ENCODE data around the gene CIT.
"Not testable (repeated sequence)": the region's sequence is repeated elsewhere in the genome, so short reads cannot be mapped to it uniquely, and the experiment has no call there.

The CIT gene

DNA sequence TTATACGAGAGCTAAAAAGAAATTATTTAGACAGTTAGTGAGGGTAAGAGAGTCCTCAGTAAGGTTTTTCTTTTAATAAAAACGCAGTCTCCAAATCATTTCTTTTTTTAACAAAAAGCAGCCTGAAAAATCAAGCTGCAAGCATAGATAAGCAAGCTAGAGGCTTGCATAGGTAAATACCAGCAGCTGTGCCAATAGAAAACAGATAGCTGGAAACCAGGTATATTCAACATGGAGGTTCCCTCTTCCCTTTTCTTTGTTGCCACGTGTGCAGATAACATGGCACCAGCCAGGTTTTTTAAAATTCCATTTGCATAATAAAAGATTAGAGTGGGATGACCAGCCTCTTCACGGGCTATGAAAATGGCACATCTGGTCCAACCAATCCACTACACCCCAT is 215.2 kb downstream of the CIT start:
- H3K79me2 ChIP-seq (ENCODE audit: insufficient read depth, low read length) = no peaks in the 10 kb centered on the region

DNA sequence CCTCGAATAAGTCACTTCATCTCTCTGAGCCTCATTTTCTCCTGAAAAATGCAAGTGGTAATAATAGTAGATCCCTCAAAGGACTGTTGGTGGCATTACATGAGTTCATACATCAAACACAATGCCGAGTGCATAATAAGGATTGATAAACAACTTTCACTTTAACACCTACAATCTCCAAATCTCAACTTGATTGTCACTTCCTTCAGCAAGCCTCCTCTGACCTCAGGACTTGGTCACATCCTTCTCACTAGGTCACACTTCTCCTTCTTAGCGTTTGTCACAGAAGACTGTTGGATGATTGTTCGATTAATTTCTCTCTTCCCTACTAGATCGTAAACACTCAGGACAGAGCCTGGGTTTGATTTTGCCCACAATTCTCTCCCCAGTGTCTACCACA is 217.0 kb downstream of the CIT start:
- no peaks in the 10 kb centered on the region for H3K9me3 ChIP-seq (ENCODE audit: low read length)
- no peaks in the 10 kb centered on the region for H3K4me1 ChIP-seq (ENCODE audit: insufficient read depth, low read length, severe bottlenecking)
- H3K27me3 ChIP-seq (ENCODE audit: insufficient read depth, low read length) = no peaks in the 10 kb centered on the region
- H3F3A ChIP-seq (ENCODE audit: insufficient read depth, low read length) = no peaks in the 10 kb centered on the region
- no peaks in the 10 kb centered on the region for H3K36me3 ChIP-seq (ENCODE audit: insufficient read depth, low read length)
- no peak overlapping the region for H3K27ac ChIP-seq (ENCODE audit: low read depth, low read length, poor library complexity, severe bottlenecking)
- H2AFZ ChIP-seq (ENCODE audit: low read length) = no peak overlapping the region
- H3K9me2 ChIP-seq (ENCODE audit: low read depth, low read length) = no peaks in the 10 kb centered on the region
- TF ChIP-seq, protein P1, sequence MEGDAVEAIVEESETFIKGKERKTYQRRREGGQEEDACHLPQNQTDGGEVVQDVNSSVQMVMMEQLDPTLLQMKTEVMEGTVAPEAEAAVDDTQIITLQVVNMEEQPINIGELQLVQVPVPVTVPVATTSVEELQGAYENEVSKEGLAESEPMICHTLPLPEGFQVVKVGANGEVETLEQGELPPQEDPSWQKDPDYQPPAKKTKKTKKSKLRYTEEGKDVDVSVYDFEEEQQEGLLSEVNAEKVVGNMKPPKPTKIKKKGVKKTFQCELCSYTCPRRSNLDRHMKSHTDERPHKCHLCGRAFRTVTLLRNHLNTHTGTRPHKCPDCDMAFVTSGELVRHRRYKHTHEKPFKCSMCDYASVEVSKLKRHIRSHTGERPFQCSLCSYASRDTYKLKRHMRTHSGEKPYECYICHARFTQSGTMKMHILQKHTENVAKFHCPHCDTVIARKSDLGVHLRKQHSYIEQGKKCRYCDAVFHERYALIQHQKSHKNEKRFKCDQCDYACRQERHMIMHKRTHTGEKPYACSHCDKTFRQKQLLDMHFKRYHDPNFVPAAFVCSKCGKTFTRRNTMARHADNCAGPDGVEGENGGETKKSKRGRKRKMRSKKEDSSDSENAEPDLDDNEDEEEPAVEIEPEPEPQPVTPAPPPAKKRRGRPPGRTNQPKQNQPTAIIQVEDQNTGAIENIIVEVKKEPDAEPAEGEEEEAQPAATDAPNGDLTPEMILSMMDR (IDR thresholded peaks at IDR 0.05; ENCODE audit: low read length) = no peak
- TF ChIP-seq EZH2 (IDR thresholded peaks at IDR 0.05; ENCODE audit: borderline replicate concordance, low read length) = no peak
- H3K4me3 ChIP-seq (ENCODE audit: low read depth, low read length, poor library complexity, severe bottlenecking) = no peak overlapping the region
- no peak overlapping the region for H3K4me2 ChIP-seq (ENCODE audit: low read length)
- H3K79me2 ChIP-seq (ENCODE audit: insufficient read depth, low read length) = no peaks in the 10 kb centered on the region
- H4K20me1 ChIP-seq (ENCODE audit: insufficient read depth, low read length) = no peaks in the 10 kb centered on the region
- no peak overlapping the region for H3K9ac ChIP-seq (ENCODE audit: low read length)

More for the DNA sequence above, 215.2 kb downstream of the CIT start:
- no peaks in the 10 kb centered on the region for H4K20me1 ChIP-seq (ENCODE audit: insufficient read depth, low read length)
- TF ChIP-seq, protein P1 (IDR thresholded peaks at IDR 0.05; ENCODE audit: low read length) = no peak
- no peak for TF ChIP-seq EZH2 (IDR thresholded peaks at IDR 0.05; ENCODE audit: borderline replicate concordance, low read length)
- no peak overlapping the region for H3K4me3 ChIP-seq (ENCODE audit: low read depth, low read length, poor library complexity, severe bottlenecking)
- no peak overlapping the region for H3K9ac ChIP-seq (ENCODE audit: low read length)
- no peaks in the 10 kb centered on the region for H3K27me3 ChIP-seq (ENCODE audit: insufficient read depth, low read length)
- no peak overlapping the region for H3K27ac ChIP-seq (ENCODE audit: low read depth, low read length, poor library complexity, severe bottlenecking)
- H3K9me2 ChIP-seq (ENCODE audit: low read depth, low read length) = no peaks in the 10 kb centered on the region
- H3K9me3 ChIP-seq (ENCODE audit: low read length) = no peaks in the 10 kb centered on the region
- H3F3A ChIP-seq (ENCODE audit: insufficient read depth, low read length) = no peaks in the 10 kb centered on the region
- peaks cover 10% of the 10 kb centered on the region for H3K4me1 ChIP-seq (ENCODE audit: insufficient read depth, low read length, severe bottlenecking)
- no peak overlapping the region for H3K4me2 ChIP-seq (ENCODE audit: low read length)
- H2AFZ ChIP-seq (ENCODE audit: low read length) = no peak overlapping the region
- no peaks in the 10 kb centered on the region for H3K36me3 ChIP-seq (ENCODE audit: insufficient read depth, low read length)

DNA sequence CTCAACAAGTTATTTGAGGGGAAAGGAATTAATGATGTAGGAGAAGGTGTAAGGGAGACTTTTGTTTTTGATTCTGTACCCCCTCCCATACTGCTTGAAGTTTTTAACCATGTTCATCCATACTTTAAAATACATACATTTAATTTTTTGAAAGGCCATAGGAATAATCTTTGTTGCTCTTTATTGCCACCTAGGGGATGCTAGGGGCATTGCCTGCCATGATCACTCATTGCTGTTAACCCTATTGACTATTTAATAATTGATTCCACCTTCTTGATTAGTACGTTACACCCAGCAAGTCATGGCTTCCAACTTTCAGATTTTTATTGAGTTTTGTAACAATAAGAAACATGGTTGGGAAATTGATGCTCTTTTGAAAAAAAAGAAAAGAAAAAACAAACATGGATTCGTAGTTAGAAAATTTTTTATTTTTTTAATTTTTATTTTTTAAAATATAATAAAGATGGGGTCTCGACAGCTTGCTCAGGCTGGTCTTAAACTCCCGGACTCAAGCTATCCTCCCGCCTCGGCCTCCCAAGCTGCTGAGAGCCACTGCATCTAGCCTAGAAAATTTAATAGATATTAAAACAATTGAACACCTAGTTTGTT is 217.7 kb downstream of the CIT start:
- TF ChIP-seq, protein P1 (IDR thresholded peaks at IDR 0.05; ENCODE audit: low read length) = peak; percentile 77
- TF ChIP-seq EZH2 (IDR thresholded peaks at IDR 0.05; ENCODE audit: borderline replicate concordance, low read length) = no peak
- Histone ChIP-seq H3K9me2 (ENCODE audit: low read depth, low read length) (no peaks in the 10 kb centered on the region), H4K20me1 (ENCODE audit: insufficient read depth, low read length) (no peaks in the 10 kb centered on the region), H3K79me2 (ENCODE audit: insufficient read depth, low read length) (no peaks in the 10 kb centered on the region), H3K27me3 (ENCODE audit: insufficient read depth, low read length) (no peaks in the 10 kb centered on the region), H3K9me3 (ENCODE audit: low read length) (no peaks in the 10 kb centered on the region), H3K9ac (ENCODE audit: low read length) (no peak overlapping the region), H3K4me3 (ENCODE audit: low read depth, low read length, poor library complexity, severe bottlenecking) (no peak overlapping the region), H3K4me2 (ENCODE audit: low read length) (no peak overlapping the region), H3F3A (ENCODE audit: insufficient read depth, low read length) (no peaks in the 10 kb centered on the region), H2AFZ (ENCODE audit: low read length) (no peak overlapping the region), H3K27ac (ENCODE audit: low read depth, low read length, poor library complexity, severe bottlenecking) (no peak overlapping the region), H3K36me3 (ENCODE audit: insufficient read depth, low read length) (no peaks in the 10 kb centered on the region), H3K4me1 (ENCODE audit: insufficient read depth, low read length, severe bottlenecking) (no peaks in the 10 kb centered on the region)

DNA sequence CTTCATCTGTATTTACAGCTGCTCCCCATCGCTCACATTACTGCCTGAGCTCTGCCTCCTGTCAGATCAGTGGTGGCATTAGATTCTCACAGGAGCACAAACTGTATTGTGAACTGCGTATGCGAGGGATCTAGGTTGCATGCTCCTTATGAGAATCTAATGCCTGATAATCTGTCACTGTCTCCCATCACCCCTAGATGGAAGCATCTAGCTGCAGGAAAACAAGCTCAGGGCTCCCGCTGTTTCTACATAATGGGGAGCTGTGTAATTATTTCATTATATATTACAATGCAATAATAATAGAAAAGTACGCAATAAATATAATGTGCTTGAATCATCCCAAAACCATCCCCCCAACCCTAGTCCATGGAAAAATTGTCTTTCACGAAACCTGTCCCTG is 219.0 kb downstream of the CIT start:
- not testable (repeated sequence) for H3K4me2 ChIP-seq (ENCODE audit: low read length); H4K20me1 ChIP-seq (ENCODE audit: insufficient read depth, low read length); H3K27me3 ChIP-seq (ENCODE audit: insufficient read depth, low read length); H2AFZ ChIP-seq (ENCODE audit: low read length); H3K9me3 ChIP-seq (ENCODE audit: low read length); H3K4me3 ChIP-seq (ENCODE audit: low read depth, low read length, poor library complexity, severe bottlenecking); H3K9me2 ChIP-seq (ENCODE audit: low read depth, low read length); H3K9ac ChIP-seq (ENCODE audit: low read length); H3K79me2 ChIP-seq (ENCODE audit: insufficient read depth, low read length); H3K36me3 ChIP-seq (ENCODE audit: insufficient read depth, low read length); H3F3A ChIP-seq (ENCODE audit: insufficient read depth, low read length); H3K4me1 ChIP-seq (ENCODE audit: insufficient read depth, low read length, severe bottlenecking); H3K27ac ChIP-seq (ENCODE audit: low read depth, low read length, poor library complexity, severe bottlenecking)

DNA sequence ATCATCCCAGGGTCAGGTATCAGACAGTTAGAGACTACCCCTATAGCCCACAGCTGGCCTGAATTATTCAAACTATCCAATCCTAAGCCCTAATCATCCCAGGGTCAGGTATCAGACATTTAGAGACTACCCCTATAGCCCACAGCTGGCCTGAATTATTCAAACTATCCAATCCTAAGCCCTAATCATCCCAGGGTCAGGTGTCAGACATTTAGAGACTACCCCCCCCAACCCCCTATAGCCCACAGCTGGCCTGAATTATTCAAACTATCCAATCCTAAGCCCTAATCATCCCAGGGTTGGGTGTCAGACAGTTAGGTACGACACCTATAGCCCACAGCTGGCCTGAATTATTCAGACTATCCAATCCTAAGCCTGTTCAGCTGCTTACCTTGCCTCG is 220.1 kb downstream of the CIT start:
- H3K4me3 ChIP-seq (ENCODE audit: low read depth, low read length, poor library complexity, severe bottlenecking); H3K9ac ChIP-seq (ENCODE audit: low read length); H3K36me3 ChIP-seq (ENCODE audit: insufficient read depth, low read length); H3K9me3 ChIP-seq (ENCODE audit: low read length); H3K4me1 ChIP-seq (ENCODE audit: insufficient read depth, low read length, severe bottlenecking); H3K27ac ChIP-seq (ENCODE audit: low read depth, low read length, poor library complexity, severe bottlenecking); H4K20me1 ChIP-seq (ENCODE audit: insufficient read depth, low read length); H3K9me2 ChIP-seq (ENCODE audit: low read depth, low read length); H2AFZ ChIP-seq (ENCODE audit: low read length); H3K4me2 ChIP-seq (ENCODE audit: low read length); H3K27me3 ChIP-seq (ENCODE audit: insufficient read depth, low read length); H3F3A ChIP-seq (ENCODE audit: insufficient read depth, low read length); H3K79me2 ChIP-seq (ENCODE audit: insufficient read depth, low read length): not testable (repeated sequence)

Measured in OCI-LY1 (cell line).